Smooth muscle cell (in vitro differentiated cells): Measurements from ENCODE around the gene RIPK1. TPM values are rescaled to one million over a fixed set of nuclear protein-coding genes. Genes with fewer than 3 reads are reported as not detected.
A peak's percentile ranks its signal among the peaks of the same experiment; 100 is the strongest.

Experiments
- polyA plus RNA-seq: library from polyadenylated mRNA; unstranded; fragments of >200 nt; fragmentation: Nextera tagmentation; extraction: Ambion mirVana; gene quantifications from 2 replicates; pipeline ENCODE4 v1.2.1, GENCODE V29; 2016
- small RNA-seq: library from RNA; depleted of rRNA; stranded (forward); fragments of <200 nt; gene quantifications from one replicate; pipeline ENCODE3, GENCODE V24; 2014
- total RNA-seq: library from RNA; depleted of rRNA; stranded (reverse); fragments of >200 nt; gene quantifications from 2 replicates; pipeline ENCODE4 v1.2.3, GENCODE V29; 2014

RIPK1 gene
- total and polyA plus RNA-seq, 2 experiments from 2014 or later: 8.7 to 12.2 TPM

Small RNA genes lying within 50 kb of the gene (small RNA-seq; reads per million reads assigned to genes)
- not detected for gene AL133351.4
- 0.32 reads per million, percentile 7 among the genes with 10 or more reads in this experiment for gene RNA5SP201

Other genes with a start within 250 kb of the RIPK1 start
- gene SERPINB1, start 226.6 kb upstream of the RIPK1 start, total RNA-seq: 10.5 and 14.8 TPM in 2 replicates
- 17.7 and 21.9 TPM in 2 replicates for gene SERPINB1, start 226.6 kb upstream of the RIPK1 start, polyA plus RNA-seq
- gene SERPINB9, start 165.2 kb upstream of the RIPK1 start, total RNA-seq: 22.4 and 23.7 TPM in 2 replicates
- 12.9 and 14.5 TPM in 2 replicates for gene SERPINB9, start 165.2 kb upstream of the RIPK1 start, polyA plus RNA-seq
- 67.8 and 85.1 TPM in 2 replicates for gene SERPINB6, start 96.9 kb upstream of the RIPK1 start, total RNA-seq
- 116 and 118 TPM in 2 replicates for gene SERPINB6, start 96.9 kb upstream of the RIPK1 start, polyA plus RNA-seq
- gene NQO2, start 68.6 kb upstream of the RIPK1 start, total RNA-seq: 12.9 and 16.4 TPM in 2 replicates
- 33.6 and 49.0 TPM in 2 replicates for gene NQO2, start 68.6 kb upstream of the RIPK1 start, polyA plus RNA-seq
- gene BPHL, start 50.2 kb downstream of the RIPK1 start, total RNA-seq: 21.3 and 33.3 TPM in 2 replicates
- gene BPHL, start 50.2 kb downstream of the RIPK1 start, polyA plus RNA-seq: 43.6 and 57.8 TPM in 2 replicates
- gene TUBB2A, start 89.0 kb downstream of the RIPK1 start, total RNA-seq: 201 and 236 TPM in 2 replicates
- gene TUBB2A, start 89.0 kb downstream of the RIPK1 start, polyA plus RNA-seq: 272 and 448 TPM in 2 replicates
- gene TUBB2B, start 159.2 kb downstream of the RIPK1 start, total RNA-seq: 55.7 and 62.1 TPM in 2 replicates
- 22.7 and 52.2 TPM in 2 replicates for gene TUBB2B, start 159.2 kb downstream of the RIPK1 start, polyA plus RNA-seq
- gene PSMG4, start 190.5 kb downstream of the RIPK1 start, total RNA-seq: 12.5 TPM in 2 replicates
- gene PSMG4, start 190.5 kb downstream of the RIPK1 start, polyA plus RNA-seq: 10.9 and 11.5 TPM in 2 replicates